ENCODE data around the gene OAS3.

OAS3 gene

GRCh38 chr12:112971248-112971647 lies 33.0 kb downstream of the OAS3 start:
- TF ChIP-seq BHLHE40 (IDR thresholded peaks at IDR 0.05; ENCODE audit: borderline replicate concordance): no peak
- TF ChIP-seq ELF4 (IDR thresholded peaks at IDR 0.05): no peak
- no peak for TF ChIP-seq FOXM1 (IDR thresholded peaks at IDR 0.05; ENCODE audit: borderline replicate concordance)
- TF ChIP-seq SP1 (IDR thresholded peaks at IDR 0.05): no peak
- no peak for TF ChIP-seq L3MBTL2 (conservative IDR thresholded peaks at IDR 0.05)
- POLR2A ChIA-PET: no interaction called here
- CTCF ChIA-PET: no interaction called here
- no peak for DNase-seq (ENCODE audit: extremely low spot score)

GRCh38 chr12:112973011-112973735 lies 34.9 kb downstream of the OAS3 start:
- ChIA-PET CTCF (no interaction called here), POLR2A (no interaction called here)
- no peak for TF ChIP-seq L3MBTL2 (conservative IDR thresholded peaks at IDR 0.05)
- TF ChIP-seq FOXK2 (IDR thresholded peaks at IDR 0.05): no peak
- no peak for TF ChIP-seq ZNF384 (IDR thresholded peaks at IDR 0.05)
- no peak for TF ChIP-seq FOXA1 (IDR thresholded peaks at IDR 0.05)
- TF ChIP-seq SP1 (IDR thresholded peaks at IDR 0.05): no peak
- TF ChIP-seq PKNOX1 (IDR thresholded peaks at IDR 0.05): no peak
- no peak for TF ChIP-seq SUZ12 (IDR thresholded peaks at IDR 0.05)
- TF ChIP-seq TARDBP (IDR thresholded peaks at IDR 0.05): no peak
- TF ChIP-seq LEF1 (IDR thresholded peaks at IDR 0.05; ENCODE audit: borderline replicate concordance): no peak
- no peak for TF ChIP-seq CTBP1 (IDR thresholded peaks at IDR 0.05; ENCODE audit: borderline replicate concordance)
- TF ChIP-seq HDGF (IDR thresholded peaks at IDR 0.05; ENCODE audit: borderline replicate concordance): no peak
- TF ChIP-seq ARNT (IDR thresholded peaks at IDR 0.05): no peak
- TF ChIP-seq FOXM1 (IDR thresholded peaks at IDR 0.05; ENCODE audit: borderline replicate concordance): no peak
- TF ChIP-seq ELF4 (IDR thresholded peaks at IDR 0.05): no peak
- DNase-seq (ENCODE audit: extremely low spot score): no peak

GRCh38 chr12:112973818-112974231 lies 35.6 kb downstream of the OAS3 start:
- ChIA-PET CTCF (no interaction called here), POLR2A (no interaction called here)
- TF ChIP-seq FOXM1 (IDR thresholded peaks at IDR 0.05; ENCODE audit: borderline replicate concordance) (no peak), FOXA1 (IDR thresholded peaks at IDR 0.05) (no peak), CTBP1 (IDR thresholded peaks at IDR 0.05; ENCODE audit: borderline replicate concordance) (no peak), SP1 (IDR thresholded peaks at IDR 0.05) (no peak), ELF4 (IDR thresholded peaks at IDR 0.05) (no peak), ZNF384 (IDR thresholded peaks at IDR 0.05) (no peak), SUZ12 (IDR thresholded peaks at IDR 0.05) (no peak), ARNT (IDR thresholded peaks at IDR 0.05) (no peak), HDGF (IDR thresholded peaks at IDR 0.05; ENCODE audit: borderline replicate concordance) (no peak), LEF1 (IDR thresholded peaks at IDR 0.05; ENCODE audit: borderline replicate concordance) (no peak), PKNOX1 (IDR thresholded peaks at IDR 0.05) (no peak), FOXK2 (IDR thresholded peaks at IDR 0.05) (no peak), BHLHE40 (IDR thresholded peaks at IDR 0.05; ENCODE audit: borderline replicate concordance) (no peak), NFRKB (IDR thresholded peaks at IDR 0.05) (no peak), TARDBP (IDR thresholded peaks at IDR 0.05) (no peak)
- no peak for DNase-seq (ENCODE audit: extremely low spot score)

- no peak for TF ChIP-seq SP1 (IDR thresholded peaks at IDR 0.05)
- no peak for TF ChIP-seq TARDBP (IDR thresholded peaks at IDR 0.05)
- TF ChIP-seq ZNF384 (IDR thresholded peaks at IDR 0.05): no peak
- TF ChIP-seq NFRKB (IDR thresholded peaks at IDR 0.05): no peak
- no peak for TF ChIP-seq BHLHE40 (IDR thresholded peaks at IDR 0.05; ENCODE audit: borderline replicate concordance)
- no peak for TF ChIP-seq L3MBTL2 (conservative IDR thresholded peaks at IDR 0.05)
- no peak for TF ChIP-seq LEF1 (IDR thresholded peaks at IDR 0.05; ENCODE audit: borderline replicate concordance)
- no peak for TF ChIP-seq CTBP1 (IDR thresholded peaks at IDR 0.05; ENCODE audit: borderline replicate concordance)
- no peak for TF ChIP-seq FOXK2 (IDR thresholded peaks at IDR 0.05)
- no peak for TF ChIP-seq ARNT (IDR thresholded peaks at IDR 0.05)
- TF ChIP-seq PKNOX1 (IDR thresholded peaks at IDR 0.05): no peak
- TF ChIP-seq FOXA1 (IDR thresholded peaks at IDR 0.05): no peak
- CTCF ChIA-PET: no interaction called here
- POLR2A ChIA-PET: no interaction called here
Observed at GRCh38 chr12:112974904-112975303, 36.6 kb downstream of the OAS3 start.

GRCh38 chr12:112977139-112977538 lies 38.9 kb downstream of the OAS3 start:
- ChIA-PET POLR2A (no interaction called here), CTCF (interaction anchor here (0.6 kb wide), 1 partner anchor 17 kb away, joined by 4 read pairs; no protein-coding TSS in a partner anchor)
- no peak for DNase-seq (ENCODE audit: extremely low spot score)
- no peak for TF ChIP-seq CTBP1 (IDR thresholded peaks at IDR 0.05; ENCODE audit: borderline replicate concordance)
- TF ChIP-seq TARDBP (IDR thresholded peaks at IDR 0.05): no peak
- TF ChIP-seq SUZ12 (IDR thresholded peaks at IDR 0.05): no peak

More at GRCh38 chr12:112974904-112975303, 36.6 kb downstream of the OAS3 start:
- DNase-seq (ENCODE audit: extremely low spot score): no peak

- DNase-seq (ENCODE audit: extremely low spot score): no peak
- no peak for TF ChIP-seq L3MBTL2 (conservative IDR thresholded peaks at IDR 0.05)
- no peak for TF ChIP-seq ZNF384 (IDR thresholded peaks at IDR 0.05)
- TF ChIP-seq CTBP1 (IDR thresholded peaks at IDR 0.05; ENCODE audit: borderline replicate concordance): no peak
- no peak for TF ChIP-seq HDGF (IDR thresholded peaks at IDR 0.05; ENCODE audit: borderline replicate concordance)
- TF ChIP-seq LEF1 (IDR thresholded peaks at IDR 0.05; ENCODE audit: borderline replicate concordance): no peak
- TF ChIP-seq ELF4 (IDR thresholded peaks at IDR 0.05): no peak
- TF ChIP-seq TARDBP (IDR thresholded peaks at IDR 0.05): no peak
- CTCF ChIA-PET: interaction anchor here (0.6 kb wide), 1 partner anchor 16 kb away, joined by 4 read pairs; no protein-coding TSS in a partner anchor
- POLR2A ChIA-PET: no interaction called here
Observed at GRCh38 chr12:112977641-112978040, 39.4 kb downstream of the OAS3 start.

Measured in HEK293T (cell line).